CD14-positive monocyte (primary cell): ENCODE measurements around the gene DTD1. TPM values are rescaled to one million over a fixed set of nuclear protein-coding genes. Genes with fewer than 3 reads are reported as not detected.

Source experiments
- DNase-seq, 3 donors: peaks; one replicate each; pipeline ENCODE4 v3.0.0-alpha.2; 2011 to 2022
- H2AFZ ChIP-seq: 2 replicates; pipeline ENCODE4 v1.6.0; 2012; ENCODE audit warnings: mild to moderate bottlenecking, low read depth, low read length, inconsistent platforms; ENCODE audit not compliant: insufficient read depth, poor library complexity, severe bottlenecking
- H3K27ac ChIP-seq, 2 donors: 1 replicate in 1 of 2; 2 replicates in 1 of 2; pipeline ENCODE4 v1.5.1; 2012 to 2013; ENCODE audit warnings: low read length in 2 of 2, control low read depth in 1 of 2, inconsistent platforms in 1 of 2, low read depth in 1 of 2, mild to moderate bottlenecking in 1 of 2
- H3K27me3 ChIP-seq, 2 donors: one replicate each; pipeline versions ENCODE4 v1.6.0 to v1.6.1; 2011 to 2013; ENCODE audit warnings: low read length in 2 of 2; ENCODE audit not compliant: control insufficient read depth in 2 of 2, insufficient read depth in 2 of 2
- H3K36me3 ChIP-seq, 2 donors: replicated peaks in 1 of 2; 1 replicate in 1 of 2; 2 replicates in 1 of 2; pipeline versions ENCODE4 v1.5.1 to v1.6.1; 2012 to 2013; ENCODE audit warnings: low read length in 2 of 2, control low read depth in 1 of 2, inconsistent platforms in 1 of 2, mild to moderate bottlenecking in 1 of 2; ENCODE audit not compliant: insufficient read depth in 2 of 2, control insufficient read depth in 1 of 2
- H3K4me1 ChIP-seq, 2 donors: 1 replicate in 1 of 2; 2 replicates in 1 of 2; pipeline versions ENCODE4 v1.5.1 to v1.6.1; 2012 to 2013; ENCODE audit warnings: low read length in 2 of 2, control low read depth in 1 of 2, inconsistent platforms in 1 of 2, mild to moderate bottlenecking in 1 of 2, moderate library complexity in 1 of 2; ENCODE audit not compliant: insufficient read depth in 2 of 2, control insufficient read depth in 1 of 2
- H3K4me2 ChIP-seq: replicated peaks from 2 replicates; pipeline ENCODE3; 2012; ENCODE audit warnings: low read length, moderate library complexity, mild to moderate bottlenecking; ENCODE audit not compliant: poor library complexity, severe bottlenecking; ENCODE audit errors: extremely low read depth
- H3K4me3 ChIP-seq, 3 experiments: fragments of 200-600 bp in 1 of 3; sonication (generic) in 1 of 3; replicated peaks in 1 of 3; 1 replicate in 2 of 3; 2 replicates in 1 of 3; pipeline ENCODE4 v1.5.1; 2011 to 2013; ENCODE audit warnings: low read length in 3 of 3, mild to moderate bottlenecking in 3 of 3, control low read depth in 2 of 3, low read depth in 2 of 3, inconsistent platforms in 1 of 3, moderate library complexity in 1 of 3
- H3K79me2 ChIP-seq: 2 replicates; pipeline ENCODE4 v1.6.0; 2012; ENCODE audit warnings: mild to moderate bottlenecking, control low read depth, inconsistent platforms, low read length, moderate library complexity; ENCODE audit not compliant: insufficient read depth
- H3K9ac ChIP-seq: 2 replicates; pipeline ENCODE4 v1.6.0; 2017; ENCODE audit warnings: low read length, mild to moderate bottlenecking; ENCODE audit not compliant: insufficient read depth, poor library complexity, severe bottlenecking
- H3K9me3 ChIP-seq, 2 donors: replicated peaks in 1 of 2; 1 replicate in 1 of 2; 2 replicates in 1 of 2; pipeline versions ENCODE4 v1.5.1 to v1.6.1; 2012 to 2013; ENCODE audit warnings: low read length in 2 of 2, control low read depth in 1 of 2; ENCODE audit not compliant: control insufficient read depth in 1 of 2, insufficient read depth in 1 of 2
- H4K20me1 ChIP-seq: 2 replicates; pipeline ENCODE4 v1.6.0; 2012; ENCODE audit warnings: mild to moderate bottlenecking, low read length, control low read depth, moderate library complexity; ENCODE audit not compliant: insufficient read depth
- H3K27ac Mint-ChIP-seq, 7 donors: one replicate each; pipeline ENCODE4 v1.8.0; 2020; ENCODE audit warnings: mild to moderate bottlenecking in 7 of 7, mixed read lengths in 7 of 7, moderate library complexity in 6 of 7, inconsistent platforms in 2 of 7
- H3K27me3 Mint-ChIP-seq, 3 donors: one replicate each; pipeline ENCODE4 v1.8.0; 2021 to 2022; ENCODE audit warnings: low read depth in 3 of 3, mild to moderate bottlenecking in 3 of 3, mixed read lengths in 3 of 3, moderate library complexity in 3 of 3, inconsistent platforms in 1 of 3
- H3K36me3 Mint-ChIP-seq, 2 donors: one replicate each; pipeline ENCODE4 v1.8.0; 2020; ENCODE audit warnings: mixed read lengths in 2 of 2, inconsistent platforms in 1 of 2, mild to moderate bottlenecking in 1 of 2
- H3K4me1 Mint-ChIP-seq: one replicate; pipeline ENCODE4 v1.8.0; 2020; ENCODE audit warnings: mild to moderate bottlenecking, mixed read lengths
- H3K4me3 Mint-ChIP-seq, 2 donors: one replicate each; pipeline ENCODE4 v1.8.0; 2020; ENCODE audit warnings: mild to moderate bottlenecking in 2 of 2, mixed read lengths in 2 of 2, moderate library complexity in 1 of 2
- H3K9me3 Mint-ChIP-seq, 7 donors: one replicate each; pipeline ENCODE4 v1.8.0; 2020 to 2022; ENCODE audit warnings: mixed read lengths in 7 of 7, mild to moderate bottlenecking in 6 of 7, moderate library complexity in 6 of 7, inconsistent platforms in 2 of 7
- WGBS: methylation state at CpG from one replicate; pipeline ENCODE4 v1.1.5; 2013; ENCODE audit warnings: missing lambda C conversion rate; ENCODE audit not compliant: insufficient coverage; 5-methylcytosine and 5-hydroxymethylcytosine counted together
- intact Hi-C, 2 donors: fragments of 100-400 bp; cut with micrococcal nuclease; formaldehyde crosslinking; loops; one replicate each; pipeline versions ENCODE4 v1.15.0 to v1.15.1; 2023
- polyA plus RNA-seq, 3 donors: library from polyadenylated mRNA; depleted of rRNA in 1 of 3; unstranded in 2 of 3; stranded (reverse) in 1 of 3; fragments of 300-500 nt in 2 of 3; fragments of >200 nt in 1 of 3; fragmentation: Illumina TruSeq in 2 of 3; gene quantifications; 1 replicate in 2 of 3; 2 replicates in 1 of 3; pipeline ENCODE4 v1.2.3, GENCODE V29; 2012 to 2021
- TF ChIP-seq, protein P1 (sequence below): fragments of 200-600 bp; IDR thresholded peaks from one replicate; pipeline ENCODE4 v1.8.0; 2022; ENCODE audit warnings: antibody characterized with exemption, mild to moderate bottlenecking

Gene DTD1
- polyA plus RNA-seq, 3 donors: 18.8 to 33.6 (median 26.3) TPM

DNA sequence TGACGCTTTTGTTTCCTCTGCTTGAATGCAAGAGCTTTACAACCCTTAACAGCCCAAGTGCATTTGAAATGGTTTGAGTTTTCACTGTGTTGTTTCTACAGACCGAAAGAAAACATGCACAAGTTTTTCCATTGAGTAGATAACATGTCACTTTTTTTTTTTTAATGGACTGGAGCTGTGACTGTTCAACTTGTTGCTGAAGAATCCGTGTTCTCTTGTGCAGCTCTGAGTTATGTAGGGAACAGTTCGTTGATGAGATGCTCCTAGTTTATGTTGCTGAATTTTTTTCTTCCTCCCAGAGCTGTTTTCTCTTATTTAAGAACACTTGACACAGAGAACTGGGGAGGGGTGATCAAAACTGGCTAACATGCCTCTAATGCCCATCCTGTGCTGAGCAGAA is 89.3 kb downstream of the DTD1 start:
- H4K20me1 ChIP-seq: no peaks in the 10 kb centered on the region
- H3K4me2 ChIP-seq: no peak overlapping the region
- DNase-seq: no peak
- no CpG with 5 or more reads among the region's 4 CpGs for WGBS
- peaks cover 0 to 2% (median 0%) of the 10 kb centered on the region in 3 donors for H3K27me3 Mint-ChIP-seq
- H3K9me3 ChIP-seq: no peaks in the 10 kb centered on the region
- no peak overlapping the region for H3K4me3 Mint-ChIP-seq
- TF ChIP-seq, protein P1, sequence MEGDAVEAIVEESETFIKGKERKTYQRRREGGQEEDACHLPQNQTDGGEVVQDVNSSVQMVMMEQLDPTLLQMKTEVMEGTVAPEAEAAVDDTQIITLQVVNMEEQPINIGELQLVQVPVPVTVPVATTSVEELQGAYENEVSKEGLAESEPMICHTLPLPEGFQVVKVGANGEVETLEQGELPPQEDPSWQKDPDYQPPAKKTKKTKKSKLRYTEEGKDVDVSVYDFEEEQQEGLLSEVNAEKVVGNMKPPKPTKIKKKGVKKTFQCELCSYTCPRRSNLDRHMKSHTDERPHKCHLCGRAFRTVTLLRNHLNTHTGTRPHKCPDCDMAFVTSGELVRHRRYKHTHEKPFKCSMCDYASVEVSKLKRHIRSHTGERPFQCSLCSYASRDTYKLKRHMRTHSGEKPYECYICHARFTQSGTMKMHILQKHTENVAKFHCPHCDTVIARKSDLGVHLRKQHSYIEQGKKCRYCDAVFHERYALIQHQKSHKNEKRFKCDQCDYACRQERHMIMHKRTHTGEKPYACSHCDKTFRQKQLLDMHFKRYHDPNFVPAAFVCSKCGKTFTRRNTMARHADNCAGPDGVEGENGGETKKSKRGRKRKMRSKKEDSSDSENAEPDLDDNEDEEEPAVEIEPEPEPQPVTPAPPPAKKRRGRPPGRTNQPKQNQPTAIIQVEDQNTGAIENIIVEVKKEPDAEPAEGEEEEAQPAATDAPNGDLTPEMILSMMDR: no peak
- H3K4me3 ChIP-seq: no peak overlapping the region
- no peaks in the 10 kb centered on the region for H3K27me3 ChIP-seq
- H2AFZ ChIP-seq: no peak overlapping the region
- H3K36me3 Mint-ChIP-seq: no peaks in the 10 kb centered on the region
- H3K4me1 Mint-ChIP-seq: peaks cover 13% of the 10 kb centered on the region
- intact Hi-C loops: no loop called here
- H3K79me2 ChIP-seq: no peaks in the 10 kb centered on the region
- H3K9me3 Mint-ChIP-seq: no peaks in the 10 kb centered on the region
- H3K27ac ChIP-seq: no peak overlapping the region
- H3K36me3 ChIP-seq: no peaks in the 10 kb centered on the region
- peaks cover 9 to 12% of the 10 kb centered on the region in 2 donors for H3K4me1 ChIP-seq
- no peak overlapping the region for H3K9ac ChIP-seq
- H3K27ac Mint-ChIP-seq: peak overlapping the region in 1 of 7 donors; percentile 50

DNA sequence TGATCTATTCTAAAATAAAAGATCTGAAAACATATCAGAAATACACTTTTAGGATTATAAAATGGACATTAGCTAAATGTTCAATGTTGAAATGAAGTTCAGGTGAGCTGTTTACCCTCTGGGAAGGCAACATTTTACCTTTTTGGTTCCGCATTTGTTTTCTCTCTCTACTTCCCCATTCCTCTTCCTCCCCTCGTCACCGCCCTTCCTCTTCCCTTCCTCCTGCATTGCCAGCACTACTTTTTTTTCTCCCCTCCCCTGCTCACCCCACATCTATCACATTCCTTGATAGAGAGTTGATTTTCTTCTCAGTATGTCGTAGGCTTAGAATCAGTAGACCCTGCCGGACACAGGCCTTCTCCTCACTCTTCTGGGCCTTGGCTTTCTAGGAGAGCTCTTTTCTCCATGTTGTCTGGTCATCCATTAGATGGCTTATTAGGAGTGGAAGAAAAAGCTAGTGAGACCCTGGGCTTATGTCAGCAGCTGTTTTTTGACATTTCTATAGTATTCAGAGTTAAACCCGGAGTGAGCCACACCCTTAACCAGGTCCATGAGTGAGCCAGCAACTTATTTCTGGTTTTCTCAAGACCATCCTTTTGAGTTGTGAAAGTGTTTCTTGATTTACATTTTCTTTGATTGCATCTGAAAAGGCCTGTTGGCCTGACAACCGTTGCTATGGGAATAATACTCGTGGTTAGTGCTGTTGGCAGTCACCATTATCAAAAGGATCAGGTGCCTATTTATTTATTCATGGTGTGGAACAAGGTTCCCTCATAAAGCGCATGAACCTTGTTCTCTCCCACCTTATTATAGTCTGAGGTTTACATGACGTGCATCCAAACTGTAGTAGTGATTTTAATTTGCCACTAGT is 90.9 kb downstream of the DTD1 start:
- Histone ChIP-seq H2AFZ (no peak overlapping the region), H3K4me1 (peaks cover 9 to 12% of the 10 kb centered on the region in 2 donors), H3K9ac (no peak overlapping the region), H3K9me3 (no peaks in the 10 kb centered on the region), H3K36me3 (no peaks in the 10 kb centered on the region), H3K27ac (peak overlapping the region in 1 of 2 donors; percentile 16), H3K4me3 (no peak overlapping the region), H4K20me1 (no peaks in the 10 kb centered on the region), H3K27me3 (no peaks in the 10 kb centered on the region), H3K4me2 (peak overlapping the region; percentile 35), H3K79me2 (no peaks in the 10 kb centered on the region)
- no CpG with 5 or more reads among the region's 10 CpGs for WGBS
- H3K36me3 Mint-ChIP-seq: no peaks in the 10 kb centered on the region
- TF ChIP-seq, protein P1: no peak
- no peaks in the 10 kb centered on the region for H3K9me3 Mint-ChIP-seq
- H3K27ac Mint-ChIP-seq: peak overlapping the region in 6 of 7 donors; percentile 9 to 78 (median 50)
- peaks cover 0 to 2% (median 0%) of the 10 kb centered on the region in 3 donors for H3K27me3 Mint-ChIP-seq
- intact Hi-C loops: no loop called here
- peak overlapping the region in 1 of 2 donors; percentile 43 for H3K4me3 Mint-ChIP-seq
- H3K4me1 Mint-ChIP-seq: peaks cover 13% of the 10 kb centered on the region
- peak; percentile 12 to 30 (median 25) for DNase-seq
